DMS153 treated with DMSO at 0.1 percent for 48 hours (cell line): ENCODE measurements around the gene ABCB8.
A peak's percentile ranks its signal among the peaks of the same experiment; 100 is the strongest.

Experiments
- DNase-seq: peaks from one replicate; lab custom pipeline; 2025; ENCODE audit not compliant: unreplicated experiment; lab: John Stamatoyannopoulos, UW

The ABCB8 gene

DNA sequence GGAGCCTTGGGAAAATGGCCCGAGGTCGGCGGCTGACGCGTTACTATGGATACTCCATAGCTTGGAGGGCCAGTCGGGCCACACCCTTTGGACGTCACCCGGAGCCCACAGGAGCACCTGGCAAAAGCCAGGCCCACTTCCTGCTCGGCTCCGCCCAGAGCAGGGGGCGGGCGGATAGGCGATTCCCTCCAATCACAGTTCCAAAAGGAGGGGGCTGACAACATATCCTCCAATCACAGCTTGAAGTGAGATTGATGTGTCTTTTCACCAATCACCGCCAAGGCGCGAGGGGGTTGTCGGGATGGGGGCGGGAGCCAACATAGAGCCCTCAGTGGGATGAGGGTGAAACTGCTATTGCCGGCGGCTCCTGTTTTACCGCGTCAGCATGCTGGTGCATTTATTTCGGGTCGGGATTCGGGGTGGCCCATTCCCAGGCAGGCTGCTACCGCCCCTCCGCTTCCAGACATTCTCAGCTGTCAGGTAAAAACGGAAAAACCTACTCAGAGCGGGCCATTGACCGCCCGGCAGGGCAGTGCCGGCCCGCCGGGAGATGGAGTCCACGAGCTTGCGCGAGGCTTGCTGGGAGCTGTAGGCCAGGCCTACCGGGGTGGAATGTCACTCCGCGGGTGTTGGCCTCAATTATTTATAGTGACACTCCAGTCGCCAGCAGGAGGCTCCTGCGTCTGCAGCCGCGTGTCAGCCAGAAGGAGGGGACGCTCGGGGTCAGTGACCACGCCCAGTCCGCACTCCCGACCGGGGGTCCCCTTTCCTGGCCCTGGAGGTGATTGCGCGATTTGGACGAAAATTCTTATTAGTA is at the start of gene ABCB8:
ABCB8 (plus strand) TSS at position 320 of the 817 bp plus-strand sequence; CDS start at position 386, 66 bp downstream.
- peak; percentile 94 for DNase-seq

- no peak for DNase-seq
Observed at GRCh38 chr7:150979713-150980390, 48.4 kb upstream of the ABCB8 start.

- no peak for DNase-seq
Observed at GRCh38 chr7:150980663-150981062, 47.6 kb upstream of the ABCB8 start.

- no peak for DNase-seq
Observed at GRCh38 chr7:150981644-150982043, 46.6 kb upstream of the ABCB8 start.

DNA sequence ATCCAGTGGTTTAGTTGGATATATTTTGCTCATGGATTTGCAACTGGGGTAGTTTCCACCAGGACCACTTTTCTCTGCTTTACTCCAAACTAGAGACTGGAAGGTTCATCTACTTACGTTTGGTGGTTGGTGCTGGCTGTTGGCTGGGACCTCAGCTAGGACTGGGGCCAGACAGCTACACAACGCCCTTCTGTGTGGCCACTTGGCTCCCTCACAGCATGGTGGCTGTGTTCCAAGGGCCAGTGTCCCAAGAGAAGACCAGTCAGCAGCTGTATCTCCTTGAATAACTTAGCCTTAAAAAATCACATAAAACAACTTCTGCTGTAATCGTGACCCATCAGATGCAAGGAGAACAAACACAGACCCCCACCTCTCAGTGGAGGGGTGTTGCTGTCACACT is 45.9 kb upstream of the ABCB8 start:
- no peak for DNase-seq

DNA sequence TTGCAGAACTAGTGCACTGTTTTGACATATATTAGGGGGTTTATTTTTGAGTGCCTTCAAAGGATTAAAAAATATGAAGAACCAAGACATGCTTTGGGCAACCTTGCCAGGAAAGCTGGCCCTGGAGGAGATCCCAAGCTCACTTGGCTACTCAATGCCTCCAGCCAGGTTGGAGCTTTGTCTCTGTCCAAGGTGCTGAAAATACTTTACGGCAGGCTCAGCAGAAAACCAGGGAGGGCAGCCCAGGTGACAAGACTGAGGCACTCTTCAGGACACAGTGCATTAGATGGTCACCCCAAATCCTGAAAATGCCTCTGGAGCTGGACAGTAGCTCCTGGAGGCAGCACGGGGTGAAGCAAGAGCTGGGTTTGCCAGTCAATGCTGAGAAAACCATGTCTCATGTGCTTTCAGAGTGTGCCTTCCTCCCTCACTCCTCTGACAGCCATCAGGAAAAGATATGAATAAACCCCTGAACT is 44.3 kb upstream of the ABCB8 start:
- DNase-seq: no peak

DNA sequence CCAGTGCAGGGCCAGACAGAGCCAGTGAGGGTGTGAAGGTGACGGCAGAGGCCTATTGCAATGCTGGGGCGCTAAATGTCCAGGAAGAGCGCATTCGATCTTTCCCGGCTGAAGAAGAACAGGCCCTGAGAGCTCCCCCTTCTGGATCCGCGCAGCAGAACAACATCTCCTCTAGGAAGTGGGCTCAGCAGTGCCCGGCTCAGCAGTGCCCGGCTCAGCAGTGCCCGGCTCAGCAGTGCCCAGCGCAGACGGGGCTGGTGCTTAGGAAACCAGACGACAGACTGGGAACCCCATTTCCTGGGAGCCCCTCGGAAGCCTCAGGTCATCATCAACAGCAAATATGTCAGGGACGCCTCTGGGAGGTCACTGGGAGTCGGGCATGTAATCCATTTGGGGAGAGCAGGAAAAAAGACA is 42.1 kb upstream of the ABCB8 start:
- peak; percentile 67 for DNase-seq

- no peak for DNase-seq
Observed at GRCh38 chr7:150986556-150986955, 41.7 kb upstream of the ABCB8 start.

DNA sequence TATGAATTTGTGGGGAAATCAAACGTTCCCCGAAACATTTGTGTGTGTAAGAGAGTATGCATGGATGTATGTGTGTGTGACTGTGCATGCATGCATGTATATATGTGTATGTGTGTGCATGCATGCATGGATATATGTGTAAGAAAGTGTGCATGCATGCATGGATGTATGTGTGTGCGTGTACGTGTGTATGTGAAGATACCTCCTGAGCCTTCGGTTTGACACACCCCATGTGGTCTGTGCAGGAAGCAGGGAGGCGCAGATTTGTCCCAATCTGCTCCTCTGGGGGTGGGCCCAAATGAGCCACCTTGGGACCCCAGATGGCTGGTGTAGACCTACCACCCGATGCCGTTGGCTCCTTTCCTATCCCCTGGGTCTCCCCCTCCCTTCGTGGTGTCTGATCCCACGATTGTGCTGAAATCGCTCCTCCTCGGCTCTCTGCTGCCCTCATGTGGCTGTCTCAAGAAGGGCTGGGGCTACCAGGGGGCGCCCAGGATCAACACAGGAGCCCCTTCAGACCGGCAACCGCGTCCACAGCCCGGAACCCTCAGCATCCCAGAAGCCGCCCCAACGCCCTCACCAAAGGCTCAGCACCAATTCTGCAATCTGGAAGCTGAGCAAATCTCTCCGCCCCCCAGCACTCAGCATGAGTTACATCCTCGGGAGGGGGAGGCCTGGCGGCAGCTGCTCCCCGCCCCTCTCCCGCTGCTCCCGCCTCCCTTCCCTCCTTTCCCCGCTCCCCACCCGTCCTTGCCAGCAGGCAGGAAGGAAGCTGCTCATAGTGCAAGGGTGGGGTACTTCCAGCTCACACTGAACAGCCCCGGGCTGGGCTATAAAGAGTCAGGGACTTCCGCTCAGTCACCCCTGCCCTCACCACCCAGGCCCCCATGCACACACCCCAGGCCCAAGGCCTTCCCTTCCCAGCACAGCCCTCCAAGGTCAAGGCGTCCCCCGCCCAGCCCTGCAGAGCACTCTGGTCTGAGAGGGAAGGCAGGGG is 39.7 kb upstream of the ABCB8 start:
- DNase-seq: peak; percentile 58

GRCh38 chr7:150989456-150989855 is 38.8 kb upstream of the ABCB8 start:
- no peak for DNase-seq

DNA sequence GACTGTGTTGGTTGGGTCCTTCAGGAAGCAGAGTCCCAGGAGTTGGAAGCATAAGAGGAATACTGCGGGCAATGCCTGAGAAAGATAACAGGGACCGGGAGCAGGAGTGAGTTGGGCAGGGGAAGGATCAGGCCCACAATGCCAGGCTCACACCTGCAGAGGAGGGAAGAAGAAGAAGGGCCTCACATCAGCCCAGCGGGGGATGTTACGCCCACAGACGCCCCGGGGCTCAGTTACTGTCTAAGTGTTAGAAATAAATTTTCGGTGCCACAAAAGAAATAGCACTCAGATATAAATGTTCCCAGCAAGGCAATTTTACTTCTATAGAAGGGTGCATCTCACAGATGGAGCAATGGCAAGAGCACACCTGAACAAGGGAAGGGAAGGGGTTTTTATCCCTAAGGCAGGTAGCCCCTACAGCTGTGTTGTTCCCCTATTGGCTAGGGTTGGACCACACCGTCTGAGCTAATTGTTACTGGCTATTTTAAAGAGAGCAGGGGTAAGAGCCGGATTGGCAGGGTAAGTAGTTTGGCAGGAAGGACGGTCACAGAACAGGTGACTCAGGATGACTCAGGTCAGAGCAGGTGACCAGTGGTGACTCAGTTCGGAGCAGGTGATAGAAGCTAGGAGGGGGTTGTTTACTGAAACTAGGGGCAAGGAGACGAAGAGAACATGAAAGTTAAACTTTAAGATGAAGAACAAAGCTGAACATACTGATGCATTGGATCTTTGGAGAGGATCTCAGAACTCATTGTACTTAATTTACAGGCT is 37.6 kb upstream of the ABCB8 start, which contains the start of gene NOS3:
NOS3 (plus strand) TSS at position 602 of the 771 bp plus-strand sequence. CDS start 2,787 bp downstream, outside the sequence.
- DNase-seq: no peak

DNA sequence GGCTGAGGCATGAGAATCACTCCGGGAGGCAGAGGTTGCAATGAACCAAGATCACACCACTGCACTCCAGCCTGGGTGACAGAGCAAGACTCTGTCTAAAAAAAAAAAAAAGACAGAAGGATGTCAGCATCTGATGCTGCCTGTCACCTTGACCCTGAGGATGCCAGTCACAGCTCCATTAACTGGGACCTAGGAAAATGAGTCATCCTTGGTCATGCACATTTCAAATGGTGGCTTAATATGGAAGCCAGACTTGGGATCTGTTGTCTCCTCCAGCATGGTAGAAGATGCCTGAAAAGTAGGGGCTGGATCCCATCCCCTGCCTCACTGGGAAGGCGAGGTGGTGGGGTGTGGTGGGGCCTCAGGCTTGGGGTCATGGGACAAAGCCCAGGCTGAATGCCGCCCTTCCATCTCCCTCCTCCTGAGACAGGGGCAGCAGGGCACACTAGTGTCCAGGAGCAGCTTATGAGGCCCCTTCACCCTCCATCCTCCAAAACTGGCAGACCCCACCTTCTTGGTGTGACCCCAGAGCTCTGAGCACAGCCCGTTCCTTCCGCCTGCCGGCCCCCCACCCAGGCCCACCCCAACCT is 36.1 kb upstream of the ABCB8 start:
- DNase-seq: no peak

DNA sequence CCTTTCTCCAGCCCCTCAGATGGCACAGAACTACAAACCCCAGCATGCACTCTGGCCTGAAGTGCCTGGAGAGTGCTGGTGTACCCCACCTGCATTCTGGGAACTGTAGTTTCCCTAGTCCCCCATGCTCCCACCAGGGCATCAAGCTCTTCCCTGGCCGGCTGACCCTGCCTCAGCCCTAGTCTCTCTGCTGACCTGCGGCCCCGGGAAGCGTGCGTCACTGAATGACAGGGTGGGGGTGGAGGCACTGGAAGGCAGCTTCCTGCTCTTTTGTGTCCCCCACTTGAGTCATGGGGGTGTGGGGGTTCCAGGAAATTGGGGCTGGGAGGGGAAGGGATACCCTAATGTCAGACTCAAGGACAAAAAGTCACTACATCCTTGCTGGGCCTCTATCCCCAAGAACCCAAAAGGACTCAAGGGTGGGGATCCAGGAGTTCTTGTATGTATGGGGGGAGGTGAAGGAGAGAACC is 35.4 kb upstream of the ABCB8 start:
- no peak for DNase-seq

DNA sequence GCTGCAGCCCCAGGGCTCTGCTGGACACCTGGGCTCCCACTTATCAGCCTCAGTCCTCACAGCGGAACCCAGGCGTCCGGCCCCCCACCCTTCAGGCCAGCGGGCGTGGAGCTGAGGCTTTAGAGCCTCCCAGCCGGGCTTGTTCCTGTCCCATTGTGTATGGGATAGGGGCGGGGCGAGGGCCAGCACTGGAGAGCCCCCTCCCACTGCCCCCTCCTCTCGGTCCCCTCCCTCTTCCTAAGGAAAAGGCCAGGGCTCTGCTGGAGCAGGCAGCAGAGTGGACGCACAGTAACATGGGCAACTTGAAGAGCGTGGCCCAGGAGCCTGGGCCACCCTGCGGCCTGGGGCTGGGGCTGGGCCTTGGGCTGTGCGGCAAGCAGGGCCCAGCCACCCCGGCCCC is 34.7 kb upstream of the ABCB8 start:
- no peak for DNase-seq

GRCh38 chr7:150994141-150994837 is 34.0 kb upstream of the ABCB8 start:
- no peak for DNase-seq

GRCh38 chr7:150994838-150995510 is 33.3 kb upstream of the ABCB8 start:
- no peak for DNase-seq

DNA sequence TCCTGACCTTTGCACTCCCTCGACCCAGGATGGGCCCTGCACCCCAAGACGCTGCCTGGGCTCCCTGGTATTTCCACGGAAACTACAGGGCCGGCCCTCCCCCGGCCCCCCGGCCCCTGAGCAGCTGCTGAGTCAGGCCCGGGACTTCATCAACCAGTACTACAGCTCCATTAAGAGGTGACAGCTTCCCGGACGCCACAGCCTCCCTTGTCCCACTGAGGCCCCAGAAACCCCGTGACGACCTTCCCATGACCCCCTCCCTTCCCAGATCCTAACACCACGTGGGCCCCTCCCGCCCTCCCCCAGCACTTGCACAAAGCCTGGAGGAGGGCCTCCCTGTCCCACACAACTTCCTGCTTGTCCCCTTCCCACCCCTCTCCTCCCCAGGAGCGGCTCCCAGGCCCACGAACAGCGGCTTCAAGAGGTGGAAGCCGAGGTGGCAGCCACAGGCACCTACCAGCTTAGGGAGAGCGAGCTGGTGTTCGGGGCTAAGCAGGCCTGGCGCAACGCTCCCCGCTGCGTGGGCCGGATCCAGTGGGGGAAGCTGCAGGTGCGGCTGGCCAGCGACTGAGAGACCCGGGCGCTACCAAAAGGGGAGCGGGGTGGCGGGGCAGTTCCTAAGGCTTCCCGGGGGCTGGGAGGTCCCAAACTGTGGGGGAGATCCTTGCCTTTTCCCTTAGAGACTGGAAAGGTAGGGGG is 31.7 kb upstream of the ABCB8 start:
- DNase-seq: no peak

DNA sequence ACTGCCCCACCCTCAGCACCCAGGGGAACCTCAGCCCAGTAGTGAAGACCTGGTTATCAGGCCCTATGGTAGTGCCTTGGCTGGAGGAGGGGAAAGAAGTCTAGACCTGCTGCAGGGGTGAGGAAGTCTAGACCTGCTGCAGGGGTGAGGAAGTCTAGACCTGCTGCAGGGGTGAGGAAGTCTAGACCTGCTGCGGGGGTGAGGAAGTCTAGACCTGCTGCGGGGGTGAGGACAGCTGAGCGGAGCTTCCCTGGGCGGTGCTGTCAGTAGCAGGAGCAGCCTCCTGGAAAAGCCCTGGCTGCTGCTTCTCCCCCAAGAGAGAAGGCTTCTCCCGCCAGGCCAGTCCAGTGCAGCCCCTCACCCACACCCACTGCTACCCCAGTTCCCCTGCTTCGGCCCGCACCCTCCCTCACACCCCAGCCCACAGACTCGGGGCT is 31.2 kb upstream of the ABCB8 start:
- no peak for DNase-seq
